ENCODE measurements around the gene ELMO1. TPM values are rescaled to one million over a fixed set of nuclear protein-coding genes. Genes with fewer than 3 reads are reported as not detected.
A peak's percentile ranks its signal among the peaks of the same experiment; 100 is the strongest.

ELMO1 gene
- 10 to 100 TPM; 10.9 to 56.0 TPM for total RNA-seq

DNA sequence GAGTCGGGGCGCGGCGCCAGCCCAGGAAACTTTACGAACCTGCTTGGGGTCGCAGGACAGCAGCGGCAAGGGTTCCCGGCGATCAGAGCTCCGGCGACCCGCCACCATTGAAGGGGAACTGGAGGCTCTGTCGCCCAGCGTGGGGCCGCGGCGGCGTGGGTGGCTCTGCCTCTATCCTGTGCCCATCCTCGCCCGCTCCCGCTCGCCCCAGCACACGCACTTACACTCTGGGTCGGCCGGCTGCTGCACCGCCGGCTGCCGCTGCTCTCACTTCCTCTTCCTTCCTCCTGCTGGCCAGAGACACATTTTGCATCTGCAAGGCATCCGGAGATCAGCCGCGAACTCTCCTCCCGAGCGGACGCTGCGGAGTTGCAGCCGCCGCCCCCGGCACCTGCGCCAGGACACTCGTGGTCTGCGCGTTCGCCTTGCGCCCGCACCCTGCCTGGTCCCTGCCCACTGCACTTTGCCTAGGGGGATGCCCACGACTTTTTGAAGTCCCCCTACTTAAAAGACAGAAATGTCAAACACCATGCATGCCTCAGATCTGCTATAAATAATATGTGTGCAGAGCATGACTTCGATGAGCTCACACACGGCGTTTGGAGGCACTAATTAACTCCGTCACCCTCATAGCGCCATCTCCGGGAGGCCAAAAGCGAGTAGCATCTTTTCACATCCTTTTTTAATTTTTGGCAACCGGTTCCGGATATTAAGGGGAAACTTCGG lies at the start of gene ELMO1:
TSS of gene ELMO1 (minus strand) at position 229 of the 726 bp plus-strand sequence. CDS start 106,174 bp downstream, outside the sequence.
- peaks cover 19% of the 10 kb centered on the region for H3K4me1 ChIP-seq
- intact Hi-C loops (cut with DNase I) = no loop called here
- H3K36me3 ChIP-seq (replicated peaks in 1 of 2; ENCODE audit: insufficient read depth in 1 of 2, low read depth in 2 of 2) = no peaks in the 10 kb centered on the region
- H3K27me3 ChIP-seq = peaks cover 0 to 8% of the 10 kb centered on the region in 2 donors
- TF ChIP-seq, protein P1, sequence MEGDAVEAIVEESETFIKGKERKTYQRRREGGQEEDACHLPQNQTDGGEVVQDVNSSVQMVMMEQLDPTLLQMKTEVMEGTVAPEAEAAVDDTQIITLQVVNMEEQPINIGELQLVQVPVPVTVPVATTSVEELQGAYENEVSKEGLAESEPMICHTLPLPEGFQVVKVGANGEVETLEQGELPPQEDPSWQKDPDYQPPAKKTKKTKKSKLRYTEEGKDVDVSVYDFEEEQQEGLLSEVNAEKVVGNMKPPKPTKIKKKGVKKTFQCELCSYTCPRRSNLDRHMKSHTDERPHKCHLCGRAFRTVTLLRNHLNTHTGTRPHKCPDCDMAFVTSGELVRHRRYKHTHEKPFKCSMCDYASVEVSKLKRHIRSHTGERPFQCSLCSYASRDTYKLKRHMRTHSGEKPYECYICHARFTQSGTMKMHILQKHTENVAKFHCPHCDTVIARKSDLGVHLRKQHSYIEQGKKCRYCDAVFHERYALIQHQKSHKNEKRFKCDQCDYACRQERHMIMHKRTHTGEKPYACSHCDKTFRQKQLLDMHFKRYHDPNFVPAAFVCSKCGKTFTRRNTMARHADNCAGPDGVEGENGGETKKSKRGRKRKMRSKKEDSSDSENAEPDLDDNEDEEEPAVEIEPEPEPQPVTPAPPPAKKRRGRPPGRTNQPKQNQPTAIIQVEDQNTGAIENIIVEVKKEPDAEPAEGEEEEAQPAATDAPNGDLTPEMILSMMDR (IDR thresholded peaks at IDR 0.05) = peak in 6 of 7 experiments; percentile 15 to 52 (median 34)
- peak in 1 of 3 donors; percentile 57 for TF ChIP-seq POLR2A (IDR thresholded peaks at IDR 0.05)
- WGBS, 2 donors = 0 to 2% methylated on average over 14 to 56 of the region's 56 CpGs
- ATAC-seq (peak; percentile 66), DNase-seq (peak; percentile 29 to 74 (median 59))
- H3K4me3 ChIP-seq = peak within 1 kb of the TSS; percentile 28 to 60
- no peaks in the 10 kb centered on the region for H3K9me3 ChIP-seq
- H3K27ac ChIP-seq = peak within 1 kb of the TSS; percentile 16 to 80 (median 38)

DNA sequence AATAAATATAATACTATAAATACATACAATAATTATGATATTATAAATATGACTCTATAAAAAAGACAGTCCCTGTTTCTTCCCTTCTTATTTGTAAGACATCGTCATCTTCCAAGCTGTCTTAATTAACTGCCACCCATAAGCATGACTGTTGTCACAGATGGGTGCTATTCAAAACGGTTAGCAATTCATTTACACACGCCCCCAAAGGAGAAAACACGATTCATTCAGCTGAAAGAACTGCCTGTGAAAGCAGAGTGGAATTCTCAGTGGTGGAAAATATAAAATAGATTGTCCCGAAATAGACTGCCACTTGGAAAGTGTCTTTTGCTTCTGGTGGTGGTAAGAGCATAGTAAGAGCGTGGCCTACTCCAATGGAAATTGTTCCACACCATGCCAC lies 48.9 kb upstream of the ELMO1 start:
- DNase-seq (no peak), ATAC-seq (no peak)
- Histone ChIP-seq H3K4me3 (no peak overlapping the region), H3K27ac (no peak overlapping the region), H3K4me1 (no peaks in the 10 kb centered on the region), H3K36me3 (replicated peaks in 1 of 2; ENCODE audit: insufficient read depth in 1 of 2, low read depth in 2 of 2) (no peaks in the 10 kb centered on the region), H3K27me3 (no peaks in the 10 kb centered on the region), H3K9me3 (no peaks in the 10 kb centered on the region)
- TF ChIP-seq, protein P1 (IDR thresholded peaks at IDR 0.05) = no peak
- no peak for TF ChIP-seq POLR2A (IDR thresholded peaks at IDR 0.05)
- intact Hi-C loops (cut with DNase I) = no loop called here
- 71 to 77% methylated on average over 6 of the region's 6 CpGs for WGBS, 2 donors

- peak in 1 of 4 donors; percentile 10 for DNase-seq
- Histone ChIP-seq H3K9me3 (no peaks in the 10 kb centered on the region), H3K4me3 (no peak overlapping the region), H3K36me3 (replicated peaks in 1 of 2; ENCODE audit: insufficient read depth in 1 of 2, low read depth in 2 of 2) (no peaks in the 10 kb centered on the region), H3K4me1 (no peaks in the 10 kb centered on the region), H3K27me3 (no peaks in the 10 kb centered on the region), H3K27ac (no peak overlapping the region)
- 41 to 42% methylated on average over 4 of the region's 4 CpGs for WGBS, 2 donors
- peak; percentile 58 for ATAC-seq
- intact Hi-C loops (cut with DNase I) = no loop called here
- TF ChIP-seq POLR2A (IDR thresholded peaks at IDR 0.05) = no peak
- TF ChIP-seq, protein P1 (IDR thresholded peaks at IDR 0.05) = peak; percentile 18 to 83 (median 62)
These were observed 47.0 kb upstream of the ELMO1 start for GRCh38 chr7:37495574-37496184.

GRCh38 chr7:37494926-37495325 lies 46.3 kb upstream of the ELMO1 start:
- H3K9me3 ChIP-seq = no peaks in the 10 kb centered on the region
- DNase-seq (no peak), ATAC-seq (no peak)
- no peaks in the 10 kb centered on the region for H3K4me1 ChIP-seq
- H3K36me3 ChIP-seq (replicated peaks in 1 of 2; ENCODE audit: insufficient read depth in 1 of 2, low read depth in 2 of 2) = no peaks in the 10 kb centered on the region
- no peaks in the 10 kb centered on the region for H3K27me3 ChIP-seq
- H3K27ac ChIP-seq = no peak overlapping the region
- no peak overlapping the region for H3K4me3 ChIP-seq
- no peak for TF ChIP-seq POLR2A (IDR thresholded peaks at IDR 0.05)
- TF ChIP-seq, protein P1 (IDR thresholded peaks at IDR 0.05) = no peak
- intact Hi-C loops (cut with DNase I) = no loop called here
- 23 to 47% methylated on average over 2 of the region's 2 CpGs for WGBS, 2 donors

Data from body of pancreas (tissue), 4 donors.